Karpas-422 (cell line): ENCODE results near the gene KDM4B. TPM values are rescaled to one million over a fixed set of nuclear protein-coding genes. Genes with fewer than 3 reads are reported as not detected.
"Not testable (repeated sequence)": the region's sequence is repeated elsewhere in the genome, so short reads cannot be mapped to it uniquely, and the experiment has no call there.

ENCODE experiments used
- DNase-seq: peaks from one replicate; pipeline ENCODE4 v3.0.0-alpha.2; 2015
- H2AFZ ChIP-seq: fragments of 200-600 bp; sonication (generic); 2 replicates; pipeline ENCODE4 v1.6.1; 2014; ENCODE audit warnings: antibody characterized with exemption, low read length, mixed read lengths
- H3K27ac ChIP-seq: fragments of 200-600 bp; sonication (generic); 2 replicates; pipeline ENCODE4 v1.5.1; 2014; ENCODE audit warnings: mild to moderate bottlenecking, low read length, moderate library complexity
- H3K27me3 ChIP-seq: fragments of 200-600 bp; sonication (generic); 2 replicates; pipeline ENCODE4 v1.6.1; 2014; ENCODE audit warnings: low read length, mixed read lengths
- H3K36me3 ChIP-seq: fragments of 200-600 bp; sonication (generic); 2 replicates; pipeline ENCODE4 v1.6.1; 2014; ENCODE audit warnings: low read length, mixed read lengths; ENCODE audit not compliant: insufficient read depth
- H3K4me1 ChIP-seq: fragments of 200-600 bp; sonication (generic); 2 replicates; pipeline ENCODE4 v1.6.1; 2014; ENCODE audit warnings: mild to moderate bottlenecking, low read length, mixed read lengths
- H3K4me2 ChIP-seq: fragments of 200-600 bp; sonication (generic); 2 replicates; pipeline ENCODE4 v1.6.1; 2014; ENCODE audit warnings: low read length, low read depth, mild to moderate bottlenecking; ENCODE audit not compliant: poor library complexity, severe bottlenecking
- H3K4me3 ChIP-seq: fragments of 200-600 bp; sonication (generic); 2 replicates; pipeline ENCODE4 v1.5.1; 2014; ENCODE audit warnings: mild to moderate bottlenecking, antibody characterized with exemption, low read length, mixed read lengths
- H3K79me2 ChIP-seq: fragments of 200-600 bp; sonication (generic); 2 replicates; pipeline ENCODE4 v1.6.1; 2014; ENCODE audit warnings: mild to moderate bottlenecking, low read length, mixed read lengths
- H3K9ac ChIP-seq: fragments of 200-600 bp; sonication (generic); 2 replicates; pipeline ENCODE4 v1.6.0; 2014; ENCODE audit warnings: low read length
- H3K9me2 ChIP-seq: fragments of 200-600 bp; sonication (generic), shearing (Covaris generic); replicated peaks from 2 replicates; pipeline ENCODE4 v1.6.0; 2014; ENCODE audit warnings: mild to moderate bottlenecking, low read length, moderate library complexity; ENCODE audit not compliant: insufficient read depth
- H3K9me3 ChIP-seq: fragments of 300-700, 200-600 bp; sonication (generic); 2 replicates; pipeline ENCODE4 v1.6.1; 2014; ENCODE audit warnings: low read length, mixed read lengths
- H4K20me1 ChIP-seq: fragments of 200-600 bp; sonication (generic); 2 replicates; pipeline ENCODE4 v1.6.1; 2014; ENCODE audit warnings: mild to moderate bottlenecking, antibody characterized with exemption, low read length, low read depth; ENCODE audit not compliant: insufficient read depth
- total RNA-seq: library from RNA; depleted of rRNA; stranded (reverse); fragments of >200 nt; shearing (Covaris generic); gene quantifications from 2 replicates; pipeline ENCODE4 v1.2.3, GENCODE V29; 2014; ENCODE audit warnings: low replicate concordance

The KDM4B gene
- total RNA-seq, 1 experiment from 2014 or later = 50.8 TPM

DNA sequence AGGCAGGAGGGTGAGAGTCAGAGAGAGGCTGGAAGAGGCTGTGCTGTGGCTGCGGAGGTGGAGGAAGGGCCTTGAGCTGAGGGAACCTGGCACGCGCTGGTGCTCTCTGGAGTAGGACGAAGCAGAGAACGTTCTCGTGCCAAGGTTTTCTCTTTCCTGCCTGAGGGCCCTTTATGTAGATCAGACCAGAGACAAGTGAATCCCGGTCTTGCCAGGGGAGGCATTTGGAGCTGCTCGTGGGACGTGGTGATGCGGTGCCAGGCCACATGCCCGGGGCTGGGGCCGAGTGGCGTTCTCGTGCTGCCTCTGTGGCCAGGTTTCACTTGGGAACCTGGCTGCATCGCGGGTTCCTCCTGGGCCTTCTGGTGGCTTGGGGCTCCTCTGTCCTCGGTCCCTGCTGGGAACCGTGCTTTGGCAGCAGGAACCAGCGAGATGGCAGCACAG lies 54.2 kb downstream of the KDM4B start:
- no peaks in the 10 kb centered on the region for H3K9me2 ChIP-seq
- H2AFZ ChIP-seq = no peak overlapping the region
- H4K20me1 ChIP-seq = no peaks in the 10 kb centered on the region
- no peaks in the 10 kb centered on the region for H3K27me3 ChIP-seq
- H3K9me3 ChIP-seq = peaks cover 4% of the 10 kb centered on the region; the same call in 1 of the 2 replicates
- no peak overlapping the region for H3K9ac ChIP-seq
- no peaks in the 10 kb centered on the region for H3K4me1 ChIP-seq
- peaks cover 35% of the 10 kb centered on the region; the same call in 1 of the 2 replicates for H3K79me2 ChIP-seq
- no peak overlapping the region for H3K4me3 ChIP-seq
- peaks cover 8% of the 10 kb centered on the region for H3K36me3 ChIP-seq
- DNase-seq = no peak
- H3K4me2 ChIP-seq = no peak overlapping the region
- H3K27ac ChIP-seq = no peak overlapping the region

- H3K4me3 ChIP-seq = no peak overlapping the region
- no peak for DNase-seq
Measured at GRCh38 chr19:5024282-5024681, 55.4 kb downstream of the KDM4B start.

GRCh38 chr19:5025027-5025426 lies 56.1 kb downstream of the KDM4B start:
- H3K4me3 ChIP-seq = no peak overlapping the region
- peaks cover 7% of the 10 kb centered on the region for H3K4me1 ChIP-seq
- no peak overlapping the region for H2AFZ ChIP-seq
- no peaks in the 10 kb centered on the region for H3K27me3 ChIP-seq
- DNase-seq = no peak
- H4K20me1 ChIP-seq = peaks cover under 1% of the 10 kb centered on the region; the same call in 1 of the 2 replicates
- no peak overlapping the region for H3K27ac ChIP-seq
- peaks cover 33% of the 10 kb centered on the region; the same call in 1 of the 2 replicates for H3K79me2 ChIP-seq
- no peaks in the 10 kb centered on the region for H3K9me2 ChIP-seq
- no peak overlapping the region for H3K9ac ChIP-seq
- H3K9me3 ChIP-seq = no peaks in the 10 kb centered on the region
- no peak overlapping the region for H3K4me2 ChIP-seq
- no peaks in the 10 kb centered on the region for H3K36me3 ChIP-seq

More at GRCh38 chr19:5024282-5024681, 55.4 kb downstream of the KDM4B start:
- Histone ChIP-seq H3K36me3 (no peaks in the 10 kb centered on the region), H3K9me3 (peaks cover 4% of the 10 kb centered on the region; the same call in 1 of the 2 replicates), H3K9ac (no peak overlapping the region), H3K9me2 (no peaks in the 10 kb centered on the region), H2AFZ (no peak overlapping the region), H3K27me3 (no peaks in the 10 kb centered on the region), H3K79me2 (peaks cover 37% of the 10 kb centered on the region; the same call in 1 of the 2 replicates), H3K4me1 (peaks cover 2% of the 10 kb centered on the region; the same call in 1 of the 2 replicates), H4K20me1 (no peaks in the 10 kb centered on the region), H3K27ac (no peak overlapping the region), H3K4me2 (no peak overlapping the region)

GRCh38 chr19:5026706-5027273 lies 57.9 kb downstream of the KDM4B start:
- Histone ChIP-seq H2AFZ (no peak overlapping the region), H3K27ac (no peak overlapping the region), H3K79me2 (peaks cover 31% of the 10 kb centered on the region), H3K9me2 (no peaks in the 10 kb centered on the region), H3K4me3 (no peak overlapping the region), H4K20me1 (peaks cover 4% of the 10 kb centered on the region; the same call in 1 of the 2 replicates), H3K4me1 (peaks cover 24% of the 10 kb centered on the region), H3K27me3 (no peaks in the 10 kb centered on the region), H3K9ac (no peak overlapping the region), H3K4me2 (no peak overlapping the region), H3K9me3 (no peaks in the 10 kb centered on the region), H3K36me3 (no peaks in the 10 kb centered on the region)
- no peak for DNase-seq

- Histone ChIP-seq H3K27me3 (no peaks in the 10 kb centered on the region), H3K9me3 (no peaks in the 10 kb centered on the region), H3K9me2 (no peaks in the 10 kb centered on the region), H3K9ac (no peak overlapping the region), H3K79me2 (peaks cover 23% of the 10 kb centered on the region), H3K36me3 (no peaks in the 10 kb centered on the region), H2AFZ (no peak overlapping the region), H3K4me3 (no peak overlapping the region), H3K4me1 (peaks cover 26% of the 10 kb centered on the region), H3K4me2 (no peak overlapping the region), H4K20me1 (peaks cover 4% of the 10 kb centered on the region; the same call in 1 of the 2 replicates), H3K27ac (no peak overlapping the region)
- DNase-seq = no peak
Measured at GRCh38 chr19:5028229-5028886, 59.4 kb downstream of the KDM4B start.

DNA sequence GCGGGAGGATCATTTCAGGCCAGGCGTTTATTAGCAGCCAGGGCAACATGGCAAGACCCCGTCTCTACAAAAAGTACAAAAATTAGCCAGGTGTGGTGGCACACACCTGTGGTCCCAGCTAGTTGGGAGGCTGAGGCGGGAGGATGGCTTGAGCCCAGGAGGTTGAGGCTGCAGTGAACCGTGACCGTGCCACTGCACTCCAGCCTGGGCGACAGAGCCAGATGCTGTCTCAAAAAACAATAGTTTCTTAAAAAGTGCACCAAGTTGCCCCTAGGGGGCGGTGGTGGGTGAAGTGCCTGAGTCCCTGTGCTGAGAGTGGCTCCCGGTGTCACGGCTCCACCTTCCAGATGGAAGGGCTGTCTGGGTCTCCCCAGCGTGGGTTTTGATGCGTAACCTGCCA lies 60.7 kb downstream of the KDM4B start:
- H2AFZ ChIP-seq, H3K27me3 ChIP-seq, H3K9ac ChIP-seq, H3K4me3 ChIP-seq, H3K9me2 ChIP-seq, H3K27ac ChIP-seq, H4K20me1 ChIP-seq, H3K4me2 ChIP-seq, H3K9me3 ChIP-seq, H3K36me3 ChIP-seq: not testable (repeated sequence)
- DNase-seq = peak; percentile 90
- H3K79me2 ChIP-seq = peaks cover 20% of the 10 kb centered on the region
- H3K4me1 ChIP-seq = peaks cover 26% of the 10 kb centered on the region

- no peak for DNase-seq
- Histone ChIP-seq H3K27ac (peak overlapping the region; percentile 58), H3K79me2 (peaks cover 20% of the 10 kb centered on the region), H3K9me3 (no peaks in the 10 kb centered on the region), H2AFZ (no peak overlapping the region), H3K4me2 (peak overlapping the region; percentile 19), H3K9me2 (no peaks in the 10 kb centered on the region), H3K9ac (no peak overlapping the region), H3K4me1 (peaks cover 26% of the 10 kb centered on the region), H4K20me1 (peaks cover 4% of the 10 kb centered on the region; the same call in 1 of the 2 replicates), H3K36me3 (no peaks in the 10 kb centered on the region), H3K4me3 (no peak overlapping the region), H3K27me3 (no peaks in the 10 kb centered on the region)
Measured at GRCh38 chr19:5030136-5030820, 61.4 kb downstream of the KDM4B start.

GRCh38 chr19:5030822-5031221 lies 61.9 kb downstream of the KDM4B start:
- Histone ChIP-seq H4K20me1 (peaks cover 4% of the 10 kb centered on the region; the same call in 1 of the 2 replicates), H3K36me3 (no peaks in the 10 kb centered on the region), H2AFZ (no peak overlapping the region), H3K27me3 (no peaks in the 10 kb centered on the region), H3K4me3 (no peak overlapping the region; the same call in 1 of the 2 replicates), H3K9ac (no peak overlapping the region), H3K9me2 (no peaks in the 10 kb centered on the region), H3K27ac (peak overlapping the region; percentile 58), H3K79me2 (peaks cover 20% of the 10 kb centered on the region), H3K9me3 (no peaks in the 10 kb centered on the region), H3K4me1 (peaks cover 26% of the 10 kb centered on the region), H3K4me2 (peak overlapping the region; percentile 19)
- no peak for DNase-seq
